ENCODE data around the gene ERF.

DNA sequence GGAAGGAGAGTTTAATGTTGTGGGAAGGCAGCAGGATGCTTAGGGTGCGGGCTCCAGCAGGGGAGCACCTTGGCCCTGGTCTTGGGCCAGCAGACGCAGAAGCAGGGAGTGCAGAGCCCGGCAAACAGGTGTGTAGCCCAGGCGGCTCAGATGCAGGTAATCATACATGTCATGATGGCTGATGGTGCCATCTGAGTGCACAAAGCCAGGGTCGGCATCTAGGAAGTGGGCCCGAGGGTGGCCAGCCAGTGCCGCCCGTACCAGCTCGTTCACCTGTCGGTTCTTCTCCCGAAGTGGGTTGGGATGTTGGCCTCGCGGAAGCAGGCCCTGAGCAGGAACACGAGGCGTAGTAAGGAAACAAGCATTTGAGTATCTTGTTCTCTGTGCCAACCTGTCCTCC is 42.1 kb upstream of the ERF start:
- TF ChIP-seq BHLHE40 (IDR thresholded peaks at IDR 0.05; ENCODE audit: borderline replicate concordance in 1 of 2, low read depth in 2 of 2, low read length in 1 of 2) (no peak), POLR2AphosphoS5 (IDR thresholded peaks at IDR 0.05; ENCODE audit: low read length) (no peak), HDAC6 (IDR thresholded peaks at IDR 0.05; ENCODE audit: unreplicated experiment) (no peak), CHD2 (IDR thresholded peaks at IDR 0.05; ENCODE audit: borderline replicate concordance, low read depth, low read length) (no peak), FOXK2 (IDR thresholded peaks at IDR 0.05) (no peak), SIX5 (IDR thresholded peaks at IDR 0.05; ENCODE audit: low read depth, low read length, severe bottlenecking) (no peak), EP300 (IDR thresholded peaks at IDR 0.05; ENCODE audit: borderline replicate concordance in 1 of 2, control insufficient read depth in 1 of 2, low read depth in 2 of 2, low read length in 2 of 2) (no peak), CBX5 (IDR thresholded peaks at IDR 0.05; ENCODE audit: low read depth) (no peak), HDGF (IDR thresholded peaks at IDR 0.05) (no peak)
- TF ChIP-seq, protein P1, sequence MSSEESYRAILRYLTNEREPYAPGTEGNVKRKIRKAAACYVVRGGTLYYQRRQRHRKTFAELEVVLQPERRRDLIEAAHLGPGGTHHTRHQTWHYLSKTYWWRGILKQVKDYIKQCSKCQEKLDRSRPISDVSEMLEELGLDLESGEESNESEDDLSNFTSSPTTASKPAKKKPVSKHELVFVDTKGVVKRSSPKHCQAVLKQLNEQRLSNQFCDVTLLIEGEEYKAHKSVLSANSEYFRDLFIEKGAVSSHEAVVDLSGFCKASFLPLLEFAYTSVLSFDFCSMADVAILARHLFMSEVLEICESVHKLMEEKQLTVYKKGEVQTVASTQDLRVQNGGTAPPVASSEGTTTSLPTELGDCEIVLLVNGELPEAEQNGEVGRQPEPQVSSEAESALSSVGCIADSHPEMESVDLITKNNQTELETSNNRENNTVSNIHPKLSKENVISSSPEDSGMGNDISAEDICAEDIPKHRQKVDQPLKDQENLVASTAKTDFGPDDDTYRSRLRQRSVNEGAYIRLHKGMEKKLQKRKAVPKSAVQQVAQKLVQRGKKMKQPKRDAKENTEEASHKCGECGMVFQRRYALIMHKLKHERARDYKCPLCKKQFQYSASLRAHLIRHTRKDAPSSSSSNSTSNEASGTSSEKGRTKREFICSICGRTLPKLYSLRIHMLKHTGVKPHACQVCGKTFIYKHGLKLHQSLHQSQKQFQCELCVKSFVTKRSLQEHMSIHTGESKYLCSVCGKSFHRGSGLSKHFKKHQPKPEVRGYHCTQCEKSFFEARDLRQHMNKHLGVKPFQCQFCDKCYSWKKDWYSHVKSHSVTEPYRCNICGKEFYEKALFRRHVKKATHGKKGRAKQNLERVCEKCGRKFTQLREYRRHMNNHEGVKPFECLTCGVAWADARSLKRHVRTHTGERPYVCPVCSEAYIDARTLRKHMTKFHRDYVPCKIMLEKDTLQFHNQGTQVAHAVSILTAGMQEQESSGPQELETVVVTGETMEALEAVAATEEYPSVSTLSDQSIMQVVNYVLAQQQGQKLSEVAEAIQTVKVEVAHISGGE (CRISPR knock-in tag; IDR thresholded peaks at IDR 0.05): no peak
- TF ChIP-seq, protein P2, sequence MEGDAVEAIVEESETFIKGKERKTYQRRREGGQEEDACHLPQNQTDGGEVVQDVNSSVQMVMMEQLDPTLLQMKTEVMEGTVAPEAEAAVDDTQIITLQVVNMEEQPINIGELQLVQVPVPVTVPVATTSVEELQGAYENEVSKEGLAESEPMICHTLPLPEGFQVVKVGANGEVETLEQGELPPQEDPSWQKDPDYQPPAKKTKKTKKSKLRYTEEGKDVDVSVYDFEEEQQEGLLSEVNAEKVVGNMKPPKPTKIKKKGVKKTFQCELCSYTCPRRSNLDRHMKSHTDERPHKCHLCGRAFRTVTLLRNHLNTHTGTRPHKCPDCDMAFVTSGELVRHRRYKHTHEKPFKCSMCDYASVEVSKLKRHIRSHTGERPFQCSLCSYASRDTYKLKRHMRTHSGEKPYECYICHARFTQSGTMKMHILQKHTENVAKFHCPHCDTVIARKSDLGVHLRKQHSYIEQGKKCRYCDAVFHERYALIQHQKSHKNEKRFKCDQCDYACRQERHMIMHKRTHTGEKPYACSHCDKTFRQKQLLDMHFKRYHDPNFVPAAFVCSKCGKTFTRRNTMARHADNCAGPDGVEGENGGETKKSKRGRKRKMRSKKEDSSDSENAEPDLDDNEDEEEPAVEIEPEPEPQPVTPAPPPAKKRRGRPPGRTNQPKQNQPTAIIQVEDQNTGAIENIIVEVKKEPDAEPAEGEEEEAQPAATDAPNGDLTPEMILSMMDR (IDR thresholded peaks at IDR 0.05 in 2 of 3, conservative IDR thresholded peaks at IDR 0.05 in 1 of 3; ENCODE audit: control insufficient read depth in 2 of 3, extremely low read depth in 1 of 3, insufficient read depth in 1 of 3, low read depth in 3 of 3, low read length in 3 of 3): no peak
